Cardiac fibroblast (primary cell): ENCODE data around the gene RFC3.
"Not testable (repeated sequence)": the region's sequence is repeated elsewhere in the genome, so short reads cannot be mapped to it uniquely, and the experiment has no call there.

Source experiments
- DNase-seq, 2 donors: peaks; one replicate each; pipeline versions ENCODE4 v3.0.0 to v3.0.0-alpha.2; 2010; ENCODE audit warnings: low read depth in 2 of 2
- H3K4me3 ChIP-seq, 2 donors: replicated peaks in 1 of 2; 1 replicate in 1 of 2; 2 replicates in 1 of 2; pipeline ENCODE4 v1.5.1; 2011; ENCODE audit warnings: low read depth in 2 of 2, low read length in 2 of 2, mild to moderate bottlenecking in 2 of 2, moderate library complexity in 1 of 2
- CTCF ChIP-seq: IDR thresholded peaks from one replicate; pipeline ENCODE4 v1.5.1; 2011; ENCODE audit warnings: low read depth, mild to moderate bottlenecking, low read length, inconsistent platforms

The RFC3 gene

GRCh38 chr13:33817901-33818706, at the start of gene RFC3:
TSS of gene RFC3 (plus strand) at chr13:33818149. CDS start at chr13:33818179, 30 bp downstream.
- peak within 1 kb of the TSS; percentile 78 to 90 for H3K4me3 ChIP-seq
- DNase-seq = peak; percentile 96 to 97
- no peak for TF ChIP-seq CTCF

- no peak overlapping the region for H3K4me3 ChIP-seq
- no peak for TF ChIP-seq CTCF
- DNase-seq = no peak
Measured at GRCh38 chr13:33771296-33771695, 46.7 kb upstream of the RFC3 start.

- DNase-seq = no peak
- H3K4me3 ChIP-seq = no peak overlapping the region
- TF ChIP-seq CTCF = no peak
Measured at GRCh38 chr13:33773790-33774462, 44.0 kb upstream of the RFC3 start.

- no peak for TF ChIP-seq CTCF
- DNase-seq = peak in 1 of 2 donors; percentile 10
- H3K4me3 ChIP-seq = no peak overlapping the region
Measured at GRCh38 chr13:33775339-33776108, 42.4 kb upstream of the RFC3 start.

GRCh38 chr13:33776239-33776881, 41.6 kb upstream of the RFC3 start:
- no peak overlapping the region for H3K4me3 ChIP-seq
- DNase-seq = no peak
- TF ChIP-seq CTCF = no peak

GRCh38 chr13:33782631-33783030, 35.3 kb upstream of the RFC3 start:
- DNase-seq = no peak
- TF ChIP-seq CTCF = no peak

GRCh38 chr13:33783212-33783611, 34.7 kb upstream of the RFC3 start:
- DNase-seq = not testable (repeated sequence)

More at GRCh38 chr13:33782631-33783030, 35.3 kb upstream of the RFC3 start:
- H3K4me3 ChIP-seq = no peak overlapping the region

More at GRCh38 chr13:33783212-33783611, 34.7 kb upstream of the RFC3 start:
- not testable (repeated sequence) for H3K4me3 ChIP-seq
